H9 (cell line): ENCODE measurements around the gene RAMP3. TPM values are rescaled to one million over a fixed set of nuclear protein-coding genes. Genes with fewer than 3 reads are reported as not detected.

Experiments used
- DNase-seq: peaks from one replicate; pipeline ENCODE4 v3.0.0-alpha.2; 2017
- H2AFZ ChIP-seq: one replicate; pipeline ENCODE4 v1.6.1; 2013; ENCODE audit warnings: mild to moderate bottlenecking, low read length, control low read depth, moderate library complexity
- H2AK5ac ChIP-seq: 2 replicates; pipeline ENCODE4 v1.6.1; 2013; ENCODE audit warnings: low read length, control low read depth, mixed read lengths; ENCODE audit not compliant: insufficient read length
- H2BK120ac ChIP-seq: one replicate; pipeline ENCODE4 v1.6.1; 2013; ENCODE audit warnings: low read depth, mild to moderate bottlenecking, low read length, control low read depth, inconsistent platforms; ENCODE audit not compliant: poor library complexity, severe bottlenecking
- H2BK12ac ChIP-seq: 2 replicates; pipeline ENCODE4 v1.6.1; 2013; ENCODE audit warnings: low read length, control low read depth, mixed read lengths, low read depth; ENCODE audit not compliant: insufficient read length
- H2BK15ac ChIP-seq: 2 replicates; pipeline ENCODE4 v1.6.1; 2013; ENCODE audit warnings: low read depth, low read length, control low read depth
- H2BK20ac ChIP-seq: one replicate; pipeline ENCODE4 v1.6.1; 2013; ENCODE audit warnings: low read depth, mild to moderate bottlenecking, low read length, control low read depth, inconsistent platforms; ENCODE audit not compliant: poor library complexity, severe bottlenecking
- H2BK5ac ChIP-seq: 2 replicates; pipeline ENCODE4 v1.6.1; 2013; ENCODE audit warnings: low read length, control low read depth, mixed read lengths; ENCODE audit not compliant: insufficient read length
- H3K14ac ChIP-seq: 2 replicates; pipeline ENCODE4 v1.6.1; 2013; ENCODE audit warnings: low read length, control low read depth; ENCODE audit not compliant: insufficient read depth
- H3K18ac ChIP-seq: 2 replicates; pipeline ENCODE4 v1.6.1; 2013; ENCODE audit warnings: low read depth, mild to moderate bottlenecking, mixed read lengths, low read length, control low read depth; ENCODE audit not compliant: insufficient read length
- H3K23ac ChIP-seq: 2 replicates; pipeline ENCODE4 v1.6.1; 2013; ENCODE audit warnings: low read length, control low read depth, mixed read lengths, low read depth; ENCODE audit not compliant: insufficient read length
- H3K23me2 ChIP-seq: 2 replicates; pipeline ENCODE4 v1.6.1; 2013; ENCODE audit warnings: low read depth, mild to moderate bottlenecking, mixed read lengths, low read length, control low read depth; ENCODE audit not compliant: insufficient read length, poor library complexity, severe bottlenecking
- H3K27ac ChIP-seq: 2 replicates; pipeline ENCODE4 v1.5.1; 2013; ENCODE audit warnings: low read length, control low read depth, mixed read lengths, low read depth; ENCODE audit not compliant: insufficient read length
- H3K27me3 ChIP-seq: 2 replicates; pipeline ENCODE4 v1.6.1; 2013; ENCODE audit warnings: low read length, control low read depth, inconsistent platforms; ENCODE audit not compliant: insufficient read depth
- H3K4ac ChIP-seq: 2 replicates; pipeline ENCODE4 v1.6.1; 2013; ENCODE audit warnings: low read depth, mild to moderate bottlenecking, control low read depth, inconsistent platforms, low read length, moderate library complexity
- H3K4me1 ChIP-seq: 2 replicates; pipeline ENCODE4 v1.6.1; 2013; ENCODE audit warnings: low read length, control low read depth, inconsistent platforms; ENCODE audit not compliant: insufficient read depth
- H3K4me2 ChIP-seq: 2 replicates; pipeline ENCODE4 v1.6.1; 2013; ENCODE audit warnings: low read length, control low read depth, mixed read lengths; ENCODE audit not compliant: insufficient read length, insufficient read depth
- H3K56ac ChIP-seq: 2 replicates; pipeline ENCODE4 v1.6.1; 2013; ENCODE audit warnings: low read depth, mild to moderate bottlenecking, mixed read lengths, low read length, control low read depth; ENCODE audit not compliant: insufficient read length
- H3K79me1 ChIP-seq: 2 replicates; pipeline ENCODE4 v1.6.1; 2013; ENCODE audit warnings: low read depth, mild to moderate bottlenecking, moderate library complexity, low read length, control low read depth, inconsistent platforms; ENCODE audit not compliant: insufficient read depth, poor library complexity, severe bottlenecking
- H3K79me2 ChIP-seq: 2 replicates; pipeline ENCODE4 v1.6.1; 2013; ENCODE audit warnings: low read length, control low read depth, inconsistent platforms; ENCODE audit not compliant: insufficient read depth
- H3K9ac ChIP-seq: 2 replicates; pipeline ENCODE4 v1.6.1; 2013; ENCODE audit warnings: low read length, control low read depth, mixed read lengths; ENCODE audit not compliant: insufficient read length; ENCODE audit errors: extremely low read depth
- H3K9me3 ChIP-seq: one replicate; pipeline ENCODE4 v1.6.1; 2013; ENCODE audit warnings: low read depth, low read length, inconsistent platforms; ENCODE audit not compliant: control insufficient read depth
- H3T11ph ChIP-seq: one replicate; pipeline ENCODE4 v1.6.1; 2013; ENCODE audit warnings: mild to moderate bottlenecking, low read length, control low read depth, inconsistent platforms
- H4K20me1 ChIP-seq: one replicate; pipeline ENCODE4 v1.6.1; 2013; ENCODE audit not compliant: control insufficient read depth, insufficient read length, insufficient read depth
- H4K5ac ChIP-seq: 2 replicates; pipeline ENCODE4 v1.6.1; 2013; ENCODE audit warnings: low read depth, mild to moderate bottlenecking, mixed read lengths, low read length, control low read depth; ENCODE audit not compliant: insufficient read length
- H4K8ac ChIP-seq: replicated peaks from 2 replicates; pipeline ENCODE4 v1.6.1; 2013; ENCODE audit warnings: low read length, control low read depth, mixed read lengths, low read depth; ENCODE audit not compliant: insufficient read length
- H4K91ac ChIP-seq: 2 replicates; pipeline ENCODE4 v1.6.1; 2013; ENCODE audit warnings: low read depth, mild to moderate bottlenecking, moderate library complexity, mixed read lengths, low read length, control low read depth; ENCODE audit not compliant: insufficient read length
- H3K27ac Mint-ChIP-seq, 3 experiments: 2 replicates in 2 of 3; 3 replicates in 1 of 3; pipeline ENCODE4 v1.8.0; 2020 to 2021; ENCODE audit warnings: mixed read lengths in 3 of 3, mild to moderate bottlenecking in 1 of 3, moderate library complexity in 1 of 3
- H3K27me3 Mint-ChIP-seq: 2 replicates; pipeline ENCODE4 v1.8.0; 2021; ENCODE audit warnings: low read depth, mild to moderate bottlenecking, moderate library complexity, mixed read lengths
- H3K36me3 Mint-ChIP-seq, 3 experiments: 2 replicates in 2 of 3; 3 replicates in 1 of 3; pipeline ENCODE4 v1.8.0; 2020 to 2021; ENCODE audit warnings: low read depth in 3 of 3, mixed read lengths in 3 of 3; ENCODE audit not compliant: insufficient read depth in 1 of 3
- H3K4me1 Mint-ChIP-seq, 2 experiments: 2 replicates each; pipeline ENCODE4 v1.8.0; 2020; ENCODE audit warnings: mixed read lengths in 2 of 2
- H3K4me3 Mint-ChIP-seq, 2 experiments: 2 replicates in 1 of 2; 3 replicates in 1 of 2; pipeline ENCODE4 v1.8.0; 2020 to 2021; ENCODE audit warnings: mild to moderate bottlenecking in 2 of 2, mixed read lengths in 2 of 2, moderate library complexity in 1 of 2
- H3K9me3 Mint-ChIP-seq, 2 experiments: 2 replicates in 1 of 2; 3 replicates in 1 of 2; pipeline ENCODE4 v1.8.0; 2020; ENCODE audit warnings: mild to moderate bottlenecking in 2 of 2, mixed read lengths in 2 of 2, moderate library complexity in 1 of 2
- WGBS: extraction: QIAGEN DNeasy Blood & Tissue Kit; methylation state at CpG from one replicate; pipeline ENCODE4 v1.1.7; 2013; ENCODE audit warnings: missing lambda C conversion rate, low lambda C conversion rate, mixed read lengths; ENCODE audit not compliant: insufficient read length; ENCODE audit errors: extremely low coverage; 5-methylcytosine and 5-hydroxymethylcytosine counted together
- total RNA-seq: library from RNA; stranded (reverse); gene quantifications from 2 replicates; pipeline ENCODE4 v1.2.1, GENCODE V29; 2021
- TF ChIP-seq, protein P1 (sequence below): fragments of 200-600 bp; sonication (generic); conservative IDR thresholded peaks from 3 replicates; pipeline ENCODE4 v1.8.0; 2021; ENCODE audit warnings: antibody characterized with exemption, mild to moderate bottlenecking

The RAMP3 gene
- total RNA-seq, 1 experiment from 2014 or later, result 0.63 TPM

DNA sequence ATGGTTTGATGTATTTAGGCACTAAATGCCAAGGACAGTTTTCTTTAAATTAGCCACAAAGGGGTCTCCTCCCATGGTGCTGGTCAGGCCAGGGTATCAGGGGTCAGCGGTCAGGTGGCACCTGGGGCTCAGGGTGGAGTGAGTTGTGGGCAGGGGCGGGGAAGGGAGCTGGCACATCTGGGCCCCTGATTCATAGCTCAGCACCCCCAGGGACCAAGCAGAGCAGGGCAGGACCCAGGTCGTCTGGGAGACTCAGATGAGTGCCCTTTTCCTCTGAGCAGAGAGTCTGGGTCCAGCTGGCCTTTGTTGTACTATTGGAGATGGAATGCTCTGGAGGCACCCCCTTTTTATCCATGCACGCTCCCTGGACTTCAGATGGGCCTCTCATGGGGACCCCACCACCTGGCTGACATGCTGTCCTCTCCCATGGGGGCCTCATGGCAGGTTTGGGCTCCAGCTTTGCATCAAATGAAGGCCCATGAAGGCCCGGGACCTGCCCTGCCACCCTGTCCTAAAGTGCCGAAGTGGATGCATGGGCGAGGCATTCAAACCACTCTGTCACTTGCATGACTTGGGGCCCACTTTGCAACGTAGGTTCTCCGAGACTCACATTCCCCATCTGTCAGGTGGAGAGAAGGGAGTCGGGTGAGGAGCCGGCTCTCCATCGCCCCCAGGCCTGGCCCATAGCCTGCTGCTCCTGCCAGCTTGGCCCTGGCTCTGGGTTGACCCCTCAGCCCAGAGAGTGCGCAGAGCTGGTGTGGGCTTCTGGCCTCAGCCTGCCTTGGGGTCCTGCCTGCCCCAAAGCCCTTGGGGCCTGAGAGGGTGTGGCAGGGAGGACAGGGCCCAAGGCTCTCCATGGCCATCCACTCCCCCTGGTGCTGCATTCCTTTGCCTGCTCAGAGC is 66.4 kb downstream of the RAMP3 start:
- Histone ChIP-seq H2BK15ac (no peak overlapping the region), H4K8ac (no peak overlapping the region), H2BK5ac (no peak overlapping the region), H2BK12ac (no peak overlapping the region), H4K20me1 (no peaks in the 10 kb centered on the region), H3K4ac (no peak overlapping the region), H3K27ac (no peak overlapping the region), H3K79me1 (no peaks in the 10 kb centered on the region), H3K9me3 (no peaks in the 10 kb centered on the region), H2AK5ac (no peak overlapping the region), H3K56ac (no peak overlapping the region), H4K91ac (no peak overlapping the region), H3K18ac (no peak overlapping the region), H4K5ac (no peak overlapping the region), H2AFZ (no peak overlapping the region), H3K23ac (no peak overlapping the region), H3T11ph (no peak overlapping the region), H3K79me2 (no peaks in the 10 kb centered on the region), H3K4me2 (no peak overlapping the region), H3K9ac (no peak overlapping the region), H3K4me1 (no peaks in the 10 kb centered on the region), H2BK120ac (no peak overlapping the region), H3K27me3 (no peaks in the 10 kb centered on the region), H2BK20ac (no peak overlapping the region), H3K23me2 (no peaks in the 10 kb centered on the region), H3K14ac (no peak overlapping the region; the same call in 1 of the 2 replicates)
- Mint-ChIP-seq H3K9me3 (no peaks in the 10 kb centered on the region), H3K27ac (no peak overlapping the region), H3K27me3 (peaks cover 4% of the 10 kb centered on the region), H3K4me3 (no peak overlapping the region), H3K4me1 (peaks cover 7 to 17% of the 10 kb centered on the region in 2 experiments), H3K36me3 (no peaks in the 10 kb centered on the region)
- TF ChIP-seq, protein P1, sequence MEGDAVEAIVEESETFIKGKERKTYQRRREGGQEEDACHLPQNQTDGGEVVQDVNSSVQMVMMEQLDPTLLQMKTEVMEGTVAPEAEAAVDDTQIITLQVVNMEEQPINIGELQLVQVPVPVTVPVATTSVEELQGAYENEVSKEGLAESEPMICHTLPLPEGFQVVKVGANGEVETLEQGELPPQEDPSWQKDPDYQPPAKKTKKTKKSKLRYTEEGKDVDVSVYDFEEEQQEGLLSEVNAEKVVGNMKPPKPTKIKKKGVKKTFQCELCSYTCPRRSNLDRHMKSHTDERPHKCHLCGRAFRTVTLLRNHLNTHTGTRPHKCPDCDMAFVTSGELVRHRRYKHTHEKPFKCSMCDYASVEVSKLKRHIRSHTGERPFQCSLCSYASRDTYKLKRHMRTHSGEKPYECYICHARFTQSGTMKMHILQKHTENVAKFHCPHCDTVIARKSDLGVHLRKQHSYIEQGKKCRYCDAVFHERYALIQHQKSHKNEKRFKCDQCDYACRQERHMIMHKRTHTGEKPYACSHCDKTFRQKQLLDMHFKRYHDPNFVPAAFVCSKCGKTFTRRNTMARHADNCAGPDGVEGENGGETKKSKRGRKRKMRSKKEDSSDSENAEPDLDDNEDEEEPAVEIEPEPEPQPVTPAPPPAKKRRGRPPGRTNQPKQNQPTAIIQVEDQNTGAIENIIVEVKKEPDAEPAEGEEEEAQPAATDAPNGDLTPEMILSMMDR, result no peak
- peak; percentile 26 for DNase-seq
- WGBS, result no CpG with 5 or more reads among the region's 13 CpGs
